Right lobe of liver (tissue), 4 donors: Measurements from ENCODE around the gene ADGRD2.

Experiments
- POLR2A ChIP-seq: fragments of 450-650 bp; IDR thresholded peaks from one replicate; pipeline ENCODE4 v1.6.1; 2017; ENCODE audit warnings: antibody characterized with exemption, mild to moderate bottlenecking
- TF ChIP-seq, protein P1 (sequence below), 4 donors: fragments of 200-600 bp in 3 of 4; fragments of 450-650 bp in 1 of 4; IDR thresholded peaks; one replicate each; pipeline versions ENCODE4 v1.5.1 to v1.8.0; 2016 to 2022; ENCODE audit warnings: antibody characterized with exemption in 4 of 4, mild to moderate bottlenecking in 2 of 4
- donor health status: DM: no; HTN: no; CAD: no.
- donor health status: DM: no; HTN: no; CAD: no.
- donor health status: DM: no; HTN: yes; CAD: no.

DNA sequence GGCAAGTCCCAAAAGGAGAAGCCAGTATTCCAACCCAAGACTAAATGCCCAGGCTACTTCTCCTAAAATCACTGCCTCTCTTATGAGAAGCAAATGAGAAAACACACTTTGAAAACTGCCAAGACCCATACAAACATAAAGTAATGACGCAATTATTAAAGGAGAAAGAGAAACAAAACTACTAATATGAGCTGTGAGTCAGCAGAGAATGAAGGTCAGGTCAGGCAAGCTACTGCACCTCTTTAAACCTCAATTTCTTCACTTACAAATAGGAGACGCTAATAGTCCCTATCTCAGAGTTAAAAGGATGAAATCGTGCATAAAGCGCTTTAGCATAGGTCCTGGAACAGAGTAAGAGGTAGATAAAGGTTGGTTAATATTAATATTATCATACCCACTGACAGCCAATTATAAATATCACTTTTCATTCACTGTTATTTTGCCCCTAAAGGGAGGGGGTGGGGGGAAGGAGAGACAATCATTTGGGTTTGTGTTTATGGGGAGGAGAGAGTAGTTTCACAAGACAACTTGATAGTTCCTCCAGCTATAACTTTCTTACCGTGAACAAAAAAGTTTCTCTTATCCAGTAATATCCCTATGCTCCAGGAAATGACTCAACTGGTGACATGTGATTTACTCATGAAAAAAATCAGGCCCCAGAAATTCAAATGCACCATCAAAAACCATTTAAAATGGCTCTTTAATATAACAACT is 38.6 kb upstream of the ADGRD2 start:
- TF ChIP-seq, protein P1, sequence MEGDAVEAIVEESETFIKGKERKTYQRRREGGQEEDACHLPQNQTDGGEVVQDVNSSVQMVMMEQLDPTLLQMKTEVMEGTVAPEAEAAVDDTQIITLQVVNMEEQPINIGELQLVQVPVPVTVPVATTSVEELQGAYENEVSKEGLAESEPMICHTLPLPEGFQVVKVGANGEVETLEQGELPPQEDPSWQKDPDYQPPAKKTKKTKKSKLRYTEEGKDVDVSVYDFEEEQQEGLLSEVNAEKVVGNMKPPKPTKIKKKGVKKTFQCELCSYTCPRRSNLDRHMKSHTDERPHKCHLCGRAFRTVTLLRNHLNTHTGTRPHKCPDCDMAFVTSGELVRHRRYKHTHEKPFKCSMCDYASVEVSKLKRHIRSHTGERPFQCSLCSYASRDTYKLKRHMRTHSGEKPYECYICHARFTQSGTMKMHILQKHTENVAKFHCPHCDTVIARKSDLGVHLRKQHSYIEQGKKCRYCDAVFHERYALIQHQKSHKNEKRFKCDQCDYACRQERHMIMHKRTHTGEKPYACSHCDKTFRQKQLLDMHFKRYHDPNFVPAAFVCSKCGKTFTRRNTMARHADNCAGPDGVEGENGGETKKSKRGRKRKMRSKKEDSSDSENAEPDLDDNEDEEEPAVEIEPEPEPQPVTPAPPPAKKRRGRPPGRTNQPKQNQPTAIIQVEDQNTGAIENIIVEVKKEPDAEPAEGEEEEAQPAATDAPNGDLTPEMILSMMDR (IDR thresholded peaks at IDR 0.05) = no peak
- TF ChIP-seq POLR2A = no peak
